AG04450 (cell line): ENCODE data around the gene CPNE8. TPM values are rescaled to one million over a fixed set of nuclear protein-coding genes. Genes with fewer than 3 reads are reported as not detected.

Source experiments
- CTCF ChIA-PET: fragments of 300-600, 350-600 bp; formaldehyde crosslinking; extraction: SDS; loops from one replicate; lab custom pipeline; 2022; ENCODE audit warnings: antibody characterized with exemption, inconsistent platforms; lab: Charles Lee
- POLR2A ChIA-PET: fragments of 350-600 bp; formaldehyde crosslinking; extraction: SDS; loops from one replicate; lab custom pipeline; 2021; ENCODE audit warnings: antibody characterized with exemption, inconsistent platforms; lab: Yijun Ruan, JAX
- DNase-seq: peaks from one replicate; pipeline ENCODE4 v3.0.0-alpha.2; 2011; ENCODE audit warnings: low read depth, low spot score
- H3K27ac ChIP-seq: one replicate; pipeline ENCODE4 v1.5.1; 2012; ENCODE audit warnings: low read depth, low read length, control low read depth
- H3K27me3 ChIP-seq: one replicate; pipeline ENCODE4 v1.6.0; 2012; ENCODE audit warnings: low read length; ENCODE audit not compliant: control insufficient read depth, insufficient read depth
- H3K4me3 ChIP-seq: 2 replicates; pipeline ENCODE4 v1.5.1; 2011; ENCODE audit warnings: mild to moderate bottlenecking, low read depth, low read length, control low read depth
- H3K9me3 ChIP-seq: 2 replicates; pipeline ENCODE4 v1.5.1; 2012; ENCODE audit warnings: low read length; ENCODE audit not compliant: control insufficient read depth, insufficient read depth
- CTCF ChIP-seq: IDR thresholded peaks from 2 replicates; pipeline ENCODE4 v1.5.1; 2011; ENCODE audit warnings: low read depth, low read length, control low read depth, inconsistent platforms
- polyA minus RNA-seq: library from RNA; depleted of rRNA, polyadenylated mRNA; stranded (reverse); fragments of >200 nt; gene quantifications from 2 replicates; pipeline ENCODE4 v1.2.3, GENCODE V29; 2011; rRNA and poly(A)+ RNA removed
- polyA plus RNA-seq: library from polyadenylated mRNA; depleted of rRNA; stranded (reverse); fragments of >200 nt; gene quantifications from 2 replicates; pipeline ENCODE4 v1.2.3, GENCODE V29; 2011; rRNA removed

CPNE8 gene
- polyA plus RNA-seq, result 0.02 TPM in 1 of 2 replicates, not detected in the other
- not detected in 2 replicates for polyA minus RNA-seq

GRCh38 chr12:38905480-38906351 is at the start of gene CPNE8:
CPNE8 (minus strand) TSS chr12:38905591; CDS start chr12:38905534, 57 bp downstream.
- Histone ChIP-seq H3K4me3 (no peak within 1 kb of the TSS), H3K27ac (no peak within 1 kb of the TSS), H3K9me3 (peaks cover 22% of the 10 kb centered on the region), H3K27me3 (no peaks in the 10 kb centered on the region)
- TF ChIP-seq CTCF, result no peak
- DNase-seq, result no peak
- ChIA-PET POLR2A (no interaction called here), CTCF (no interaction called here)

GRCh38 chr12:38954238-38954873 is 49.0 kb upstream of the CPNE8 start:
- ChIA-PET POLR2A (no interaction called here), CTCF (no interaction called here)
- no peak overlapping the region for H3K4me3 ChIP-seq
- DNase-seq, result no peak
- TF ChIP-seq CTCF, result no peak
- H3K27me3 ChIP-seq, result no peaks in the 10 kb centered on the region
- no peak overlapping the region for H3K27ac ChIP-seq
- H3K9me3 ChIP-seq, result peaks cover 4% of the 10 kb centered on the region; the same call in 1 of the 2 replicates

- no peak overlapping the region for H3K4me3 ChIP-seq
- no peaks in the 10 kb centered on the region for H3K27me3 ChIP-seq
- no peak for DNase-seq
- no peak for TF ChIP-seq CTCF
- ChIA-PET POLR2A (no interaction called here), CTCF (no interaction called here)
- H3K27ac ChIP-seq, result no peak overlapping the region
- no peaks in the 10 kb centered on the region; the same call in 1 of the 2 replicates for H3K9me3 ChIP-seq
Measured at GRCh38 chr12:38949363-38949762, 44.0 kb upstream of the CPNE8 start.

- DNase-seq, result no peak
- no peak overlapping the region for H3K27ac ChIP-seq
- no peak for TF ChIP-seq CTCF
- H3K27me3 ChIP-seq, result no peaks in the 10 kb centered on the region
- POLR2A ChIA-PET, result no interaction called here
- H3K9me3 ChIP-seq, result peaks cover 9% of the 10 kb centered on the region
- H3K4me3 ChIP-seq, result no peak overlapping the region
- CTCF ChIA-PET, result no interaction called here
Measured at GRCh38 chr12:38934686-38935085, 29.3 kb upstream of the CPNE8 start.

GRCh38 chr12:38934078-38934584 is 28.7 kb upstream of the CPNE8 start:
- no peak overlapping the region for H3K27ac ChIP-seq
- H3K27me3 ChIP-seq, result no peaks in the 10 kb centered on the region
- TF ChIP-seq CTCF, result no peak
- ChIA-PET CTCF (no interaction called here), POLR2A (no interaction called here)
- no peak overlapping the region for H3K4me3 ChIP-seq
- H3K9me3 ChIP-seq, result peaks cover 9% of the 10 kb centered on the region; the same call in 1 of the 2 replicates
- no peak for DNase-seq
